Smooth muscle cell (in vitro differentiated cells): ENCODE results near the gene CLTA. TPM values are rescaled to one million over a fixed set of nuclear protein-coding genes. Genes with fewer than 3 reads are reported as not detected.

Source experiments
- DNase-seq: peaks from one replicate; lab custom pipeline; 2025; ENCODE audit not compliant: unreplicated experiment; lab: John Stamatoyannopoulos, UW
- H2AFZ ChIP-seq: fragments of 200-600 bp; sonication (generic); 2 replicates; pipeline ENCODE4 v1.6.0; 2016; ENCODE audit warnings: antibody characterized with exemption, low read depth, mild to moderate bottlenecking
- H3F3A ChIP-seq: fragments of 200-600 bp; sonication (generic); 2 replicates; pipeline ENCODE4 v1.6.0; 2017; ENCODE audit warnings: antibody characterized with exemption, low read depth
- H3K27ac ChIP-seq: fragments of 200-600 bp; sonication (generic); 2 replicates; pipeline ENCODE4 v1.5.1; 2016; ENCODE audit warnings: low read depth, mild to moderate bottlenecking
- H3K27me3 ChIP-seq: fragments of 200-600 bp; sonication (generic); 2 replicates; pipeline ENCODE4 v1.6.1; 2016; ENCODE audit warnings: low read depth, mild to moderate bottlenecking
- H3K36me3 ChIP-seq: fragments of 200-600 bp; sonication (generic); 2 replicates; pipeline ENCODE4 v1.5.1; 2016; ENCODE audit warnings: low read depth
- H3K4me1 ChIP-seq: fragments of 200-600 bp; sonication (generic); 2 replicates; pipeline ENCODE4 v1.5.1; 2016; ENCODE audit warnings: low read depth
- H3K4me2 ChIP-seq: fragments of 200-600 bp; sonication (generic); 2 replicates; pipeline ENCODE4 v1.6.0; 2016; ENCODE audit warnings: mild to moderate bottlenecking
- H3K4me3 ChIP-seq: fragments of 200-600 bp; sonication (generic); 2 replicates; pipeline ENCODE4 v1.5.1; 2016; ENCODE audit warnings: mild to moderate bottlenecking
- H3K79me2 ChIP-seq: fragments of 200-600 bp; sonication (generic); 2 replicates; pipeline ENCODE4 v1.6.0; 2016; ENCODE audit warnings: low read depth, mild to moderate bottlenecking
- H3K9ac ChIP-seq: fragments of 200-600 bp; sonication (generic); 2 replicates; pipeline ENCODE4 v1.6.0; 2016; ENCODE audit warnings: low read depth
- H3K9me3 ChIP-seq: fragments of 200-600 bp; sonication (generic); replicated peaks from 2 replicates; pipeline ENCODE4 v1.5.1; 2016; ENCODE audit warnings: low read depth
- H4K20me1 ChIP-seq: fragments of 200-600 bp; sonication (generic); 2 replicates; pipeline ENCODE4 v1.6.0; 2016; ENCODE audit warnings: low read depth
- CTCF ChIP-seq: fragments of 200-600 bp; sonication (generic); IDR thresholded peaks from 2 replicates; pipeline ENCODE4 v1.5.1; 2017; ENCODE audit warnings: borderline replicate concordance, mild to moderate bottlenecking, antibody characterized with exemption; ENCODE audit not compliant: insufficient read depth, poor library complexity, severe bottlenecking
- WGBS: methylation state at CpG from one replicate; pipeline ENCODE4 v1.1.7; 2016; ENCODE audit warnings: low lambda C conversion rate; 5-methylcytosine and 5-hydroxymethylcytosine counted together
- polyA plus RNA-seq: library from polyadenylated mRNA; unstranded; fragments of >200 nt; fragmentation: Nextera tagmentation; extraction: Ambion mirVana; gene quantifications from 2 replicates; pipeline ENCODE4 v1.2.1, GENCODE V29; 2016
- total RNA-seq: library from RNA; depleted of rRNA; stranded (reverse); fragments of >200 nt; gene quantifications from 2 replicates; pipeline ENCODE4 v1.2.3, GENCODE V29; 2014

The CLTA gene
- total and polyA plus RNA-seq, 2 experiments from 2014 or later, result 206 to 226 TPM

- 86% methylated on average over 12 of the region's 12 CpGs for WGBS
- no peak overlapping the region for H3K4me3 ChIP-seq
These were observed 48.0 kb upstream of the CLTA start for GRCh38 chr9:36142510-36143244.

GRCh38 chr9:36143245-36143641 is 47.5 kb upstream of the CLTA start:
- peaks cover 10% of the 10 kb centered on the region for H3F3A ChIP-seq
- H3K4me1 ChIP-seq, result peaks cover 5% of the 10 kb centered on the region
- H3K36me3 ChIP-seq, result no peaks in the 10 kb centered on the region
- H4K20me1 ChIP-seq, result peaks cover 6% of the 10 kb centered on the region
- H2AFZ ChIP-seq, result no peak overlapping the region
- H3K4me3 ChIP-seq, result no peak overlapping the region
- WGBS, result 90% methylated on average over 13 of the region's 13 CpGs
- no peak overlapping the region for H3K4me2 ChIP-seq
- no peak overlapping the region for H3K27ac ChIP-seq
- peaks cover 15% of the 10 kb centered on the region for H3K79me2 ChIP-seq
- DNase-seq, result no peak
- no peak for TF ChIP-seq CTCF
- no peak overlapping the region for H3K9ac ChIP-seq
- no peaks in the 10 kb centered on the region for H3K27me3 ChIP-seq
- no peaks in the 10 kb centered on the region for H3K9me3 ChIP-seq

More at GRCh38 chr9:36142510-36143244, 48.0 kb upstream of the CLTA start:
- Histone ChIP-seq H3K27me3 (no peaks in the 10 kb centered on the region), H3K79me2 (peaks cover 21% of the 10 kb centered on the region), H3K27ac (no peak overlapping the region), H2AFZ (no peak overlapping the region), H3K9me3 (no peaks in the 10 kb centered on the region), H3K9ac (no peak overlapping the region), H3K4me2 (no peak overlapping the region), H3F3A (peaks cover 7% of the 10 kb centered on the region), H3K4me1 (peaks cover 8% of the 10 kb centered on the region), H4K20me1 (peaks cover 12% of the 10 kb centered on the region), H3K36me3 (no peaks in the 10 kb centered on the region)
- TF ChIP-seq CTCF, result no peak
- DNase-seq, result no peak

DNA sequence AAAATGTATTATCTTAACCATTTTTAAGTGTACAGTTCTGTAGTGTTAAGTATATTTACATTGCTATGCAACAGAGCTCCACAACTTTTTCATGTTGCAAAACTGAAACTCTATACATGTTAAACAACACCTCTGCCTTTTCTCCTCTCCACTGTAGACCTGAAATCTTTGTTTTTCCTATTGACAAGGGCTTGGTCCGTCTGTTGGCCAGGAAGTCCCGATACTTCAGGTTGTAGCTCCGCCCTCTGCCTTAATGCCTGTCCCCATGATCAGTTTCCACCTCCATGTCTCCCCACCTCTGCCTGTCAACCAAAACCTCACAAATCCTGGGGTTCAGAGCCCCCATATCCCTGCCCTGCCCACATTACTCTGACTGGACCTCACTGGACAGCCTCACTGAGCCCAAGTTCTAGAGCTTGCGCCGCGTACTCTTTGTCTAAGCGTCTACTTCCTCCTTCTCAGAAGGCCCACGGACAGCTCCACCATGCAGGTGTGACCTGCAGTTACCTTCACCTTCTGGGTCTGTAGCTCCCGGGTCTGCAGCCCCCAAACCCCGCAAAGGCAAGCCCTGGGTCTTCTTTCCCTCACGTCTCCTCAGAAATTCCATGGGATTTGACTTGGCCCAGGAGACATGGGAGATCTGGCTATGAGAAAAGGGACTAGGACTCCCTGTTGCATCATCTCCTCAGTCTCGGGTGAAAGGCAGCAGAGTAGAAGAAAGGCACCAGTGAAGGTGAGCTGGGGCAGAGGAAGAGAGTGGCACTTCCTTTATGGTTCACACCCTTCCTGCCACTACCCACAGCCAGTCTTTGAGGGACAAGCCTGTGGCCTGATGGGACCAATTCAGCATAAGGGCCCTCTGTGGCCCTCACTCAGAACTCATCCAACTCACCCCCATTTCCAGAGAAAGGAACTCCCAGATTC is 46.1 kb upstream of the CLTA start:
- H3K4me1 ChIP-seq, result peaks cover 5% of the 10 kb centered on the region
- H2AFZ ChIP-seq, result no peak overlapping the region
- H3K36me3 ChIP-seq, result no peaks in the 10 kb centered on the region
- H4K20me1 ChIP-seq, result no peaks in the 10 kb centered on the region
- DNase-seq, result no peak
- 98% methylated on average over 12 of the region's 12 CpGs for WGBS
- H3K4me3 ChIP-seq, result no peak overlapping the region
- H3F3A ChIP-seq, result peaks cover 14% of the 10 kb centered on the region
- H3K27ac ChIP-seq, result no peak overlapping the region
- no peak overlapping the region for H3K9ac ChIP-seq
- TF ChIP-seq CTCF, result no peak
- H3K9me3 ChIP-seq, result no peaks in the 10 kb centered on the region
- H3K4me2 ChIP-seq, result no peak overlapping the region
- H3K27me3 ChIP-seq, result no peaks in the 10 kb centered on the region
- H3K79me2 ChIP-seq, result peaks cover 7% of the 10 kb centered on the region
